BLaER1 (cell line): ENCODE results near the gene NPHS1.
"Not testable (repeated sequence)": the region's sequence is repeated elsewhere in the genome, so short reads cannot be mapped to it uniquely, and the experiment has no call there.

ENCODE experiments used
- H3K27ac ChIP-seq: shearing (Covaris generic); formaldehyde crosslinking; 2 replicates; pipeline ENCODE4 v1.8.1; 2022
- H3K27me3 ChIP-seq: shearing (Covaris generic); formaldehyde crosslinking; 2 replicates; pipeline ENCODE4 v1.8.1; 2022
- H3K36me3 ChIP-seq: shearing (Covaris generic); formaldehyde crosslinking; 2 replicates; pipeline ENCODE4 v1.8.1; 2022
- H3K4me1 ChIP-seq: shearing (Covaris generic); formaldehyde crosslinking; 2 replicates; pipeline ENCODE4 v1.8.1; 2022
- H3K4me2 ChIP-seq: shearing (Covaris generic); formaldehyde crosslinking; 2 replicates; pipeline ENCODE4 v1.8.1; 2022
- H3K4me3 ChIP-seq: shearing (Covaris generic); formaldehyde crosslinking; 2 replicates; pipeline ENCODE4 v1.8.1; 2022
- H3K9ac ChIP-seq: shearing (Covaris generic); formaldehyde crosslinking; 2 replicates; pipeline ENCODE4 v1.8.1; 2022
- H3K9me3 ChIP-seq: shearing (Covaris generic); formaldehyde crosslinking; 2 replicates; pipeline ENCODE4 v1.8.1; 2022
- H4K20me1 ChIP-seq: shearing (Covaris generic); formaldehyde crosslinking; 2 replicates; pipeline ENCODE4 v1.8.1; 2022
- Cebpa-rat ChIP-seq: shearing (Covaris generic); IDR thresholded peaks from 2 replicates; pipeline ENCODE4 v1.8.1; 2022

Gene NPHS1

GRCh38 chr19:35879068-35879467 is 26.8 kb upstream of the NPHS1 start:
- Histone ChIP-seq H4K20me1 (peaks cover 30% of the 10 kb centered on the region; the same call in 1 of the 2 replicates), H3K9ac (no peak overlapping the region), H3K4me3 (no peak overlapping the region), H3K27ac (no peak overlapping the region), H3K9me3 (no peaks in the 10 kb centered on the region), H3K4me1 (peaks cover 10% of the 10 kb centered on the region), H3K4me2 (no peak overlapping the region), H3K27me3 (peaks cover 40% of the 10 kb centered on the region), H3K36me3 (no peaks in the 10 kb centered on the region)
- no peak for TF ChIP-seq Cebpa-rat

GRCh38 chr19:35874392-35874930 is 22.2 kb upstream of the NPHS1 start:
- TF ChIP-seq Cebpa-rat: no peak
- no peak overlapping the region for H3K4me2 ChIP-seq
- H4K20me1 ChIP-seq: peaks cover 21% of the 10 kb centered on the region; the same call in 1 of the 2 replicates
- H3K36me3 ChIP-seq: no peaks in the 10 kb centered on the region
- no peaks in the 10 kb centered on the region for H3K9me3 ChIP-seq
- no peak overlapping the region for H3K4me3 ChIP-seq
- peaks cover 38% of the 10 kb centered on the region for H3K27me3 ChIP-seq
- H3K9ac ChIP-seq: no peak overlapping the region
- H3K27ac ChIP-seq: no peak overlapping the region
- peaks cover 7% of the 10 kb centered on the region for H3K4me1 ChIP-seq

GRCh38 chr19:35872180-35872579 is 19.9 kb upstream of the NPHS1 start:
- Histone ChIP-seq H3K36me3 (no peaks in the 10 kb centered on the region), H3K4me2 (no peak overlapping the region), H3K4me1 (peaks cover 14% of the 10 kb centered on the region), H3K9ac (no peak overlapping the region), H3K27me3 (peaks cover 39% of the 10 kb centered on the region), H3K9me3 (no peaks in the 10 kb centered on the region), H3K27ac (no peak overlapping the region), H4K20me1 (peaks cover 15% of the 10 kb centered on the region; the same call in 1 of the 2 replicates), H3K4me3 (no peak overlapping the region)
- no peak for TF ChIP-seq Cebpa-rat

- peaks cover 13% of the 10 kb centered on the region; the same call in 1 of the 2 replicates for H4K20me1 ChIP-seq
- H3K27me3 ChIP-seq: peaks cover 40% of the 10 kb centered on the region
- H3K4me3 ChIP-seq: no peak overlapping the region
- no peaks in the 10 kb centered on the region for H3K36me3 ChIP-seq
- peaks cover 14% of the 10 kb centered on the region for H3K4me1 ChIP-seq
- H3K27ac ChIP-seq: no peak overlapping the region
- no peak overlapping the region for H3K4me2 ChIP-seq
- H3K9ac ChIP-seq: no peak overlapping the region
- no peak for TF ChIP-seq Cebpa-rat
- no peaks in the 10 kb centered on the region for H3K9me3 ChIP-seq
Measured at GRCh38 chr19:35871611-35872010, 19.3 kb upstream of the NPHS1 start.

- peaks cover 45% of the 10 kb centered on the region for H3K27me3 ChIP-seq
- H3K4me3 ChIP-seq: no peak overlapping the region
- no peak for TF ChIP-seq Cebpa-rat
- H4K20me1 ChIP-seq: peaks cover 9% of the 10 kb centered on the region; the same call in 1 of the 2 replicates
- no peak overlapping the region for H3K27ac ChIP-seq
- H3K4me1 ChIP-seq: peaks cover 14% of the 10 kb centered on the region
- no peaks in the 10 kb centered on the region for H3K9me3 ChIP-seq
- no peaks in the 10 kb centered on the region for H3K36me3 ChIP-seq
- H3K9ac ChIP-seq: no peak overlapping the region
- no peak overlapping the region for H3K4me2 ChIP-seq
Measured at GRCh38 chr19:35870798-35871197, 18.5 kb upstream of the NPHS1 start.

- H3K36me3 ChIP-seq, H3K9me3 ChIP-seq, H3K4me3 ChIP-seq, H3K27ac ChIP-seq, H4K20me1 ChIP-seq, H3K9ac ChIP-seq: not testable (repeated sequence)
- H3K4me2 ChIP-seq: peak overlapping the region; percentile 86
- H3K27me3 ChIP-seq: peaks cover 51% of the 10 kb centered on the region
- H3K4me1 ChIP-seq: peaks cover 14% of the 10 kb centered on the region
Measured at GRCh38 chr19:35870124-35870736, 17.9 kb upstream of the NPHS1 start.

- Histone ChIP-seq H3K4me3 (peak overlapping the region; percentile 63), H3K9ac (no peak overlapping the region), H3K4me1 (peaks cover 14% of the 10 kb centered on the region), H3K36me3 (no peaks in the 10 kb centered on the region), H3K27me3 (peaks cover 52% of the 10 kb centered on the region), H4K20me1 (peaks cover 9% of the 10 kb centered on the region; the same call in 1 of the 2 replicates), H3K27ac (no peak overlapping the region), H3K4me2 (peak overlapping the region; percentile 86), H3K9me3 (no peaks in the 10 kb centered on the region)
- no peak for TF ChIP-seq Cebpa-rat
Measured at GRCh38 chr19:35869327-35870123, 17.2 kb upstream of the NPHS1 start.

- TF ChIP-seq Cebpa-rat: no peak
- peak overlapping the region; percentile 86 for H3K4me2 ChIP-seq
- H3K4me3 ChIP-seq: peak overlapping the region; percentile 63
- H3K9ac ChIP-seq: no peak overlapping the region
- peaks cover 9% of the 10 kb centered on the region; the same call in 1 of the 2 replicates for H4K20me1 ChIP-seq
- H3K9me3 ChIP-seq: no peaks in the 10 kb centered on the region
- peaks cover 14% of the 10 kb centered on the region for H3K4me1 ChIP-seq
- no peaks in the 10 kb centered on the region for H3K36me3 ChIP-seq
- peaks cover 59% of the 10 kb centered on the region for H3K27me3 ChIP-seq
- H3K27ac ChIP-seq: no peak overlapping the region
Measured at GRCh38 chr19:35868823-35869326, 16.6 kb upstream of the NPHS1 start.

- peaks cover 9% of the 10 kb centered on the region; the same call in 1 of the 2 replicates for H4K20me1 ChIP-seq
- no peaks in the 10 kb centered on the region for H3K36me3 ChIP-seq
- H3K27me3 ChIP-seq: peaks cover 59% of the 10 kb centered on the region
- TF ChIP-seq Cebpa-rat: no peak
- no peaks in the 10 kb centered on the region for H3K9me3 ChIP-seq
- peak within 1 kb of the TSS; percentile 63 for H3K4me3 ChIP-seq
- H3K4me1 ChIP-seq: peaks cover 14% of the 10 kb centered on the region
- H3K4me2 ChIP-seq: peak within 1 kb of the TSS; percentile 86
- no peak within 1 kb of the TSS; the same call in 1 of the 2 replicates for H3K9ac ChIP-seq
- H3K27ac ChIP-seq: no peak within 1 kb of the TSS
Measured at GRCh38 chr19:35868172-35868822, 16.0 kb upstream of the NPHS1 start, which contains the start of gene APLP1. TSS of gene APLP1 (plus strand) at chr19:35868574. CDS start at chr19:35868637, 63 bp downstream.
